AG09309 (cell line): Measurements from ENCODE around the gene LMOD1.

Experiments
- DNase-seq: peaks from one replicate; pipeline ENCODE4 v3.0.0-alpha.2; 2010; ENCODE audit warnings: low read depth
- H3K4me3 ChIP-seq: 2 replicates; pipeline ENCODE4 v1.5.1; 2011; ENCODE audit warnings: mild to moderate bottlenecking, low read depth, low read length, moderate library complexity; ENCODE audit not compliant: control insufficient read depth
- TF ChIP-seq, protein P1 (sequence below): IDR thresholded peaks from 2 replicates; pipeline ENCODE4 v1.5.1; 2011; ENCODE audit warnings: mild to moderate bottlenecking, low read depth, low read length, inconsistent platforms; ENCODE audit not compliant: insufficient read depth, control insufficient read depth; ENCODE audit errors: missing control alignments

LMOD1 gene

DNA sequence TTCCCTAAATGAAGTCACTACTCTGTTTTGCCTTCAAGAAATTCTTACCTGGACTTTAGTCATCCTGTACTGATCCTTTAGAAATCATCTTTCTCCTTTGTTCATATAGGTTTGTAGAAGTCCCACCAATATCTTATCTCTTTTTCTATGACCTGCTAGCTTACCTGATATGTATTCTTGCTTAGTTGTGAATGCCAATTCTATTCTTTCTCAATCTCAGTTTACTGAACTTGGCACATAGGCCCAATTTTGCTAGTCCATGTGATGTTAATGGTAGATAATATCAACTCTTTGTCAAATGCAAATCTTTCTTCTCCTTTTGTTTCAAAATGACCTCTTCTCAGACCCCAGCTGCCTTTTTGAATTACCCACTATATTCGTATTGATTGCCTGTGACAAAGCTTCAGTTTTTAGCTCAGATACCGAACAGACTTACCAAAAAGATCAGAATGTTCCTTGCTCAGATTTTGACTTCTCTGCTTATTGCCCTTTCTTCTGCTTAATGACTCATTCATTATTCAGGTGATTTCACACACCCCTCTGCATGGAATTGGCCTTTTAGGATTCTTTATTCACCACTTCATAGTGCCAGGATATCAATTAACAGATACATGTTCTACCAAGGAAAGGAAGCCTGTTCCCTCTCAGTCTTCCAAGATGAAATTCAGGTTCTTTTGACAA, 96.8 kb downstream of the LMOD1 start:
- no peak for DNase-seq
- TF ChIP-seq, protein P1, sequence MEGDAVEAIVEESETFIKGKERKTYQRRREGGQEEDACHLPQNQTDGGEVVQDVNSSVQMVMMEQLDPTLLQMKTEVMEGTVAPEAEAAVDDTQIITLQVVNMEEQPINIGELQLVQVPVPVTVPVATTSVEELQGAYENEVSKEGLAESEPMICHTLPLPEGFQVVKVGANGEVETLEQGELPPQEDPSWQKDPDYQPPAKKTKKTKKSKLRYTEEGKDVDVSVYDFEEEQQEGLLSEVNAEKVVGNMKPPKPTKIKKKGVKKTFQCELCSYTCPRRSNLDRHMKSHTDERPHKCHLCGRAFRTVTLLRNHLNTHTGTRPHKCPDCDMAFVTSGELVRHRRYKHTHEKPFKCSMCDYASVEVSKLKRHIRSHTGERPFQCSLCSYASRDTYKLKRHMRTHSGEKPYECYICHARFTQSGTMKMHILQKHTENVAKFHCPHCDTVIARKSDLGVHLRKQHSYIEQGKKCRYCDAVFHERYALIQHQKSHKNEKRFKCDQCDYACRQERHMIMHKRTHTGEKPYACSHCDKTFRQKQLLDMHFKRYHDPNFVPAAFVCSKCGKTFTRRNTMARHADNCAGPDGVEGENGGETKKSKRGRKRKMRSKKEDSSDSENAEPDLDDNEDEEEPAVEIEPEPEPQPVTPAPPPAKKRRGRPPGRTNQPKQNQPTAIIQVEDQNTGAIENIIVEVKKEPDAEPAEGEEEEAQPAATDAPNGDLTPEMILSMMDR: no peak
- no peak overlapping the region for H3K4me3 ChIP-seq

DNA sequence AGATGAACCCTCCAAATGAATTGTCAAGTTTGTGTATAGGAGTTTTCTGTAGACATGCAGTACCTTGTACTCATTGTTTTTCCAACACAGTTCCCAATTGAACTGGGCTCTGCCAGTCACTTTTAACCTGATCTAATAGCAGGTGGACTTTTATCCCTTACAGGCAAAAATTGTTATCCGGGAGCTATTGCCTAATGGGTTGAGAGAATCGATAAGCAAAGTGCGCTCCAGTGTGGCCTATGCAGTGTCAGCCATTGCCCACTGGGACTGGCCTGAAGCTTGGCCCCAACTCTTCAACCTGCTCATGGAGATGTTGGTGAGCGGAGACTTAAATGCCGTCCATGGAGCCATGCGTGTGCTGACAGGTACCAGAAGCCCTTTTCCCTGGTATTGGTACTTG, 98.1 kb downstream of the LMOD1 start:
- TF ChIP-seq, protein P1: no peak
- H3K4me3 ChIP-seq: no peak overlapping the region
- no peak for DNase-seq

- TF ChIP-seq, protein P1: no peak
- no peak overlapping the region for H3K4me3 ChIP-seq
Measured at GRCh38 chr1:201847150-201847549, 99.2 kb downstream of the LMOD1 start.

More at GRCh38 chr1:201847150-201847549, 99.2 kb downstream of the LMOD1 start:
- no peak for DNase-seq
